Measurements from ENCODE around the gene PLEKHA8.
A peak's percentile ranks its signal among the peaks of the same experiment; 100 is the strongest.

PLEKHA8 gene, protein sequence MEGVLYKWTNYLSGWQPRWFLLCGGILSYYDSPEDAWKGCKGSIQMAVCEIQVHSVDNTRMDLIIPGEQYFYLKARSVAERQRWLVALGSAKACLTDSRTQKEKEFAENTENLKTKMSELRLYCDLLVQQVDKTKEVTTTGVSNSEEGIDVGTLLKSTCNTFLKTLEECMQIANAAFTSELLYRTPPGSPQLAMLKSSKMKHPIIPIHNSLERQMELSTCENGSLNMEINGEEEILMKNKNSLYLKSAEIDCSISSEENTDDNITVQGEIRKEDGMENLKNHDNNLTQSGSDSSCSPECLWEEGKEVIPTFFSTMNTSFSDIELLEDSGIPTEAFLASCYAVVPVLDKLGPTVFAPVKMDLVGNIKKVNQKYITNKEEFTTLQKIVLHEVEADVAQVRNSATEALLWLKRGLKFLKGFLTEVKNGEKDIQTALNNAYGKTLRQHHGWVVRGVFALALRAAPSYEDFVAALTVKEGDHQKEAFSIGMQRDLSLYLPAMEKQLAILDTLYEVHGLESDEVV

DNA sequence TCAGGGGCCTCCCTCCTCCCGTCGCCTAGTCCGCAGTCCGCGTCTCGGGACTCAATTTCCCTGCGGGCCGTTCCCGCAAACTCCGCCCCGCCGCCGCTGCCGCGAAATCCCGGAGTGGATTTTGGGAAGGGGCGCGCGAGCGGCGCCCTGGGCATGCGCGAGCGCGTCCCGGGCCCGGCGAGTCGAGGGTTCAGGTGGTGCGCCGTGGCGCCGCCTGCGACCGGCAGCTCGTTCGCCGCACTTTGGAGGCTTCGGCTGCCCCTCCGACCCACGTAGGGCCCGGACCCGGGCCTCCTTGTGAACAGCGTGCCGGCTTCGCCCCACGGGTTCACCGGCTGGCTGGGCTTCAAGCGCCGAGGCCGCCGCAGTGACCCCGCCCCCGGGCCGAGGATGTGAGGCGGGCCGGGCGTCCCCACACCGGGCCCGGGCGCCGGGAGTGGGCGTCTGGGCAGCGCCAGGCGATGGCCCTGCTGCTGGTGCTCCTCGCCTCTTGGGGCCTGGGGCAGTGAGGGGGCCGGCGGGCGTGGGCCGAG, at the start of gene PLEKHA8:
Gene PLEKHA8 (plus strand): TSS at position 197 of the 533 bp plus-strand sequence. CDS start 351 bp downstream, outside the sequence.
- peak; percentile 71 to 76 (median 72) for DNase-seq

DNA sequence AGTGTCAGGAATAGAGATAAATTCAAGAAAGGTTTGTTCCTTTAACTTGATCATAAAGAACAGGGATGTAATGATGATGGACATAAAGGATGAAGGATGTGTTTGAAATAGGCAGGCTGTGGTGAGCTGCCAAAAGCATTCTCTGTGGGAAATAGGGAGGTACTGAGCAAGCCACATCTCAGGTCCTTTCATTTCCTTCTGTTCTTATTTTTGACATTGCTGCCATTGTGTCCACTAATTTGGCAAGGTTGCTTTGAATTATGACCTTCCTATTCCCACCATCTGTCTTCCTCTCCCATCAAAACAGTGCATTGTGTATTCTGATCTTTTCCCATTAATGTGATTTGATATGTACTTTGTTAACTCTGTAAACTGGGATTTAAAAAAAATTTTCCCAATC, 48.1 kb upstream of the PLEKHA8 start:
- no peak for DNase-seq

DNA sequence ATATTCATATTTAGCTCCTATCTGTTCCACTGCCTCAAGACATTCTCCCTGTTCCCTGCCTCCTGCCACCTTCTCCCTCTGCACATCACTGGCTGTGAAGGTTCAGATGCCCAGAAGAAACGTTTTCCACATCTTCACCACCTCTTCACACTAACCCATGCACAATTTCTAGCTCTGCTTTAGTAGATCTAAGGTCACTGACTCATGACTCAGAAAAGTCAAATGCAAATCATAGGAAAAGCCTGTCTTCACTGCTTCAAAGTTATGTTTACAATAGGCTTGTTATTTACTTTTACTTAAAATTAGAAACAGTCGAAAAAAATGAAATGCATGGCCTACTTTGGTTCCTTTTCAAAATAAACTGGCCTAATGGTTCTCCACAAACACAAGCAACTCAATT, 41.1 kb upstream of the PLEKHA8 start:
- no peak for DNase-seq

DNA sequence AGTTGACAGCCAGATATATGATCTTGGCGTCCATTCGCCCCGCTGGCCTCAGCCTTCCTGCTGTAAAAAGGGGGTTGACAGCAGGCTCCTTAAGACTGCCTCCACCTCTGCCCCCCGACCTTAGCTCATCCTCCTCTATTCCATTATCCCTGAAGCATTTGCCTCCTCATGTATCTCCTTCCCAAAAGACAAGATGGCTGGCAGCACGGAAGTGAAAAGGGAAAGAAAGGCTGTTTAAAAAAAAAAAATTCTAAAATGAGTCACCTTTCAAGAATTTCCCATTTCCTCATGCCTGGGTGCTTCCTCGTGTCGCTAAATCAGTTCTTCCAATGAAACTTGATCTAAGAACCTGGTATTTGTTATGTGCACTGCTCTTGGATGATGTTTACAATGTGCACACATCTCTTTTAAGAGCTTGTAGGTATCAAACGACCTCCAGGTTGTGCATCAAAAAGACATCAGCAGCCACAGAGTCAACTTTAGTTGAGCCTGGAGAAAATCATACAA, 40.3 kb upstream of the PLEKHA8 start:
- DNase-seq = no peak

DNA sequence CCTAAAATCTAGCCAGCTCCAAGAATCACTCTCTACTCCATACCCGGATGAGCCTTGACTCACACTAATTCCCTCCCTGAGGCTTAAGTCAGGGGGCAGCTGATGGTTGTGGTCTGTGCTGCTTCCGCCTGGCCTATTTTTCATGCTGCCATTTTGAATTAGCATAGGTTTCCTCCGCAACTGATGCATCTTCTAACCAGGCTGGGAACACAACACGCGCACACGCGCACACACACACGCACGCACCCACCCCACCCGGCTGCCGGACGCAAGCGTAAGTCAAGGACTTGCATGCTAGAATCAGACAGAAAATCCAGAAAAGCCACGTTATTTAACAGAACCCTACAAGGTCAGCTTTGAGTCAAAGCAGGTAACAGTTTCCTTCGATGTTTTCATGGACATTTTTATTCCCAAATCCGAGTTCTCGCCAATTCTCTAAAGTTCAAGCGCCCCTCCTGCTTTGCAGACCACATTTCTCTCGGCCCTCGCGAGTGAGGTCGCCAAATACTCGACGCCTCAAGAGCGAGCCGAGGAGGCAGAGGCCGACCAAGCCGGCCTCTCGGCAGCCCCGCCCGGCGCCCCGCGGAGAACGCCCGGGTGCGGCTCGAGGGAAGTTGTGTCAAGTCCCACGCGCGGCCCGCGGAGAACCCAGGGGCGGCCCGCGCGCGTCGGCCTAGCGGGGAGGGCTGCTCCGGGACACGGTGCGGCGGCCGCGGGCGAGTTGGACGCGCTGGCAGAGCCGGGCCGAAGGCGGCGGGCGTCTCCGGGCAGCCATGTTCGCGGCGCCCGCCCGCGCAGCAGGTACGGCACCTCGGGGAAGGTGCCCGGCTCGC, 39.6 kb upstream of the PLEKHA8 start:
- peak in 1 of 4 experiments; percentile 10 for DNase-seq

DNA sequence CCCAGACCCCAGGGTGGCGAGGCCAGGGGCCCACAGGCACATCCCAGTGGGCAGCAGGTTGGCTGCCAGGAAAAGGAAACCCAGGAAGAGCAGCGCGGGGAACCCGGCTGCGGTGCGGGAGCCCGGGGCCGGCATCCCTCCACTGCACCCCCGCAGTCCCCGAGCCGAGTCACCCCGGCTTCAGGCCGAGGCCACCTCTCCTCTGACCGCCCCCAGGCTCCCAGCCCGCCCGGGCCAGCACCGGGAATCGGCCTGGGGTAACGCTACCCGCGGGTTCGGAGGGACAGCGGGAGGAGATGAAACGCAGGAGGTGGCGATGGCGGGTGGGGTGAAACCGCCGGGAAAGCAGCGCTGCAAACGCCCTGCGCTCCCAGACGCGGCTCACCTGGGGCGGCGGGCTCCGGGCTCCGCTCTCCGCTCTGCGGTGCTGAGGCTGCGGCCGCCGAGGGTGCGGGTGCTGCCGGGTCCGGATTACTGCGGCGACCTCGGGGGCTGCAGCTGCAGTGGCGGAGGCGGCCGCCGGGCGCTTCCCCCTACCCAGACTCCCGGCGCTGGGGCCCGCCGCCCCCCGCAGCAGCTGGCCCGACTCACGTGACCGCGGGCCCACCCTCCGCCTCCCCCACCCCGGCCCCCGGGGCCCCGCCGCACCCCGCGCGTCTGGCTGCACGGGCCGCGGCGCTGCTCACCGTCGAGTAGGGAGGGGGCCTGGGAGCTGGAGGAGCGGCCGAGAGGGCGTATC, 38.8 kb upstream of the PLEKHA8 start, which contains the start of gene SCRN1:
Gene SCRN1 (minus strand): TSS at position 545 of the 739 bp plus-strand sequence. CDS start 20,734 bp downstream, outside the sequence.
- peak in 1 of 4 experiments; percentile 6 for DNase-seq

DNA sequence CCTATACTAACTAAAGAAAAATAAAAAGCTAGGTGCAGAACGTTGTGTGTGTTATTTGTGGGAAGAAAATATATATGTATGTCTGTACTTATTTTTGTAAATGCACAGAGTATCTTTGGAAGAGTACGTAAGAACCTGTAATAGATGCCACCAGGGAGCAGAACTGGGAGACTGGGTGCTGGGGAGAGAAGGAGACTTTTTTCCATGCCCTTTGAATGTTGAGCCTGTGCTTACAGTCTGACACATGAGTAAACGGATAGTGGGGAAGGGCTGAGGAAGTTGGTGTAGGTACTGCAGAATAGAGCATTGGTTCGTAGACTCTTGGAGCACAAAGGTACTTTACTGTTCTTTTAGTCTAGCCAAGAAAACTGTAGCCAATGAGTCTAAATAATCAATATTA, 37.3 kb upstream of the PLEKHA8 start:
- DNase-seq = no peak

DNA sequence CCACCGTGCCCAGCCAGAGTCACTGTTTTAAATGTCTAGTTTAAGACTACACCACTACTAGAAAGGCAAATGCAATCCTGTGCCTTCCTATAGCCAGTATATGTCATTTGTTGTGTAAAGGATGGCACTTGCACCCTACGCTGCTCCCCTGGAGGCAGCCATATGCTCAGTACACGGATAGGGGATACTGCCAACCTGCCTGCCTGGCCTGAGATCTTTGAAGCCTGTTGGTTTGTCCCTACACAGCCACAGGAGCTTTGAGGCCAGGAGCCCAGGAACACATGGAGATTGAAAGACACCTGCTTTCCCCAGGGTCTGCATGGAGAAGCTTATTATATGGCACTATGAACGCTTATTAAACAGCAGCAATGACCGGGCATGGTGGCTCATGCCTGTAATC, 36.3 kb upstream of the PLEKHA8 start:
- no peak for DNase-seq

DNA sequence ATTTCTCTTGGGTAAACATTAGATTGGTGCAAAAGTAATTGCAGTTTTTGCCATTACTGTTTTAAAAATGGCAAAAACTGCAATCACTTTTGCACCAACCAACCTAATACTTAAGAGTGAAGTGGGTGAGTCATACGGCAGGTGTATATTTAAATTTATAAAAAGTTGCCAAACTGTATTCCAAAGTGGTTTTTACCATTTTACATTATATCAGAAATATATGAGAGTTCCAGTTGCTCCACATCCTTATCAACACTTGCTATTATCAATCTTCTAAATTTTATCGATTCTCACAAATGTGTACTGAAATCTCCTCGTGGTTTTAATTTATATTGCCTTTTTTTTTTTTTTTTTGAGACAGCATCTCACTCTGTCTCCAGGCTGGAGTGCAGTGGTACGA, 35.1 kb upstream of the PLEKHA8 start:
- DNase-seq = no peak

DNA sequence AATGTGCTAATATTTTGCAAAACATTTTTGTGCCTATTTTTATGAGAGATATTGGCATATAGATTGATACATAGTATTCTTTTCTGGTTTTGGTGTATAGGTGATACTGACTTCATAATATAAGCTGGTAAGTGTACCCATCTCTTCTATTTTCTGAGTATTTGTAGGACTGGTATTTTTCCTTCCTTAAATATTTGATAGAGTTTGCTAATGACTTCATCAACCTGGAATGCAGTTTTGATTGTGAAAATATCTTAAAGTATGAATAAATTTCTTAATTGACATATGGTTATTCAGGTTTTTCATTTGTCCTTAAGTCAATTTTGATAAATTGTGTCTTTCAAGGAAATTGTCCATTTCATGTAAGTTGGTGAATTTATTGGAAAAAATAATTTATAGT, 32.6 kb upstream of the PLEKHA8 start:
- no peak for DNase-seq

DNA sequence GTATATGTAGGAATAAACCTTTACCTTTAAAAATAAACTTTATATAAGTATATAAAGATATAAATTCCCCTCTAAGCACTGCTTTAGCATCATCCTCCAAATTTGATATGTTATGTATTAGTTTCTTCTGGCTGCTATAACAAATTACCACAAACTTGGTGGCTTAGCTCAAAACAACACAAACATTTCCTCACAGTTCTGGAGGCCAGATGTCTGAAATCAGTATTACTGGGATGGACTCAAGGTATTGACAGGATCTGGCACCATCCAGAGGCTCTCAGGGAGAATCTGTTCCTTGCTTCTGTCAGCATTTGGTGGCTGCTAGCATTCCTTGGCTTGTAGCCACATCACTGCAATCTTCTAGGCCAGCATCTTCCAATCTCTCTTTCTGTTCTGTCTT, 31.9 kb upstream of the PLEKHA8 start:
- no peak for DNase-seq

DNA sequence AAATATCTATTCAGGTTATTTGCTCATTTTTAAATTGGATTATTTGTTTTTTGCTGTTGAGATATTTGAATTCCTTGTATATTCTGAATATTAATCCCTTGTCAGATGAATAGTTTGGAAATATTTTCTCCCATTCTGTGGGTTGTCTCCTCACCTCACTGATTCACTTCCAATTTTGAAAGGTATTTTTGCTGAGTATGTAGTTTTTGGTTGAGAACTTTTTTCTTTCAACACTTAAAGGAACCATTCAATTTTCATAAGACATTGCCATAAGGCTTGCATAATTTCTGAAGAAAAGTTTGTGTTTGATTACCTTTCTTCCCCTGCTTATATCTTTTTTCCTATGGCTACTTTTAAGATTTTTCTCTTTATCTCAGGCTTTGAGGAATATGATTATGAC, 29.7 kb upstream of the PLEKHA8 start:
- no peak for DNase-seq

DNA sequence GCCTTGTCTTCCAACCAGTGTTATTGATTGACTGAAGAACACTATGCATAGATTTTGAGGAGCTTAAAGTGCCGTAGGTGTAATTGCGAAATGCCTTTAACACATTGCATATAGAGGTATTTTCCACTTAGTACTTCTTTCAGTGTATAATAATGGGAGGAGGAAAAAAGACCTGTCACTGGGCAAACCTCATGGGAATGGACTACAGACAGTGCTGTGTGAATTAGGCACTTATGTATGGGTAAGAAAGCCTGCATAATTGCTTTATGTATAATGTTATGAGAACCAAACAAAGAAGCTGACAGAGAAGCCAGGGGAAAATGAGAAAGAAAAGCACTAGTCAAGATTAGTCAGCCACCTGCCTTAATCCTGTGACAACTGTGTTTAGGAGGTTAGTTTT, 26.2 kb upstream of the PLEKHA8 start:
- DNase-seq = no peak

DNA sequence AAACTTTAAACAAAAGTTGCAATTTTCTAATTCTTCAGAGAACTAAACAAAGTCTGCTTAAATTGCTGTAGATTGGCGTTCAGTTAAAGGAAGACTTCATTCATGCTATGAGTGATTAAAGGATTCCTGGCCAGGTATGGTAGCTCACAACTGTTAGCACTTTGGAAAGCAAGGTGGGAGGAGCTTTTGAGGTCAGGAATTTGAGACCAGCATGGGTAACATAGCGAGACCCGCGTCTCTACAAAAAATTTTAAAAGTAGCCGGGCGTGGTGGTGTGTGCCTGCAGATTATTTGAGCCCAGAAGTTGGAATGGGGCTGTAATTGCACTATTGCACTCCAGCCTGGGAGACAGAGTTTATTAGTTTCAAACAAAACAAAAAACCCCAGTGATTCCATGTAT, 25.1 kb upstream of the PLEKHA8 start:
- DNase-seq = no peak

DNA sequence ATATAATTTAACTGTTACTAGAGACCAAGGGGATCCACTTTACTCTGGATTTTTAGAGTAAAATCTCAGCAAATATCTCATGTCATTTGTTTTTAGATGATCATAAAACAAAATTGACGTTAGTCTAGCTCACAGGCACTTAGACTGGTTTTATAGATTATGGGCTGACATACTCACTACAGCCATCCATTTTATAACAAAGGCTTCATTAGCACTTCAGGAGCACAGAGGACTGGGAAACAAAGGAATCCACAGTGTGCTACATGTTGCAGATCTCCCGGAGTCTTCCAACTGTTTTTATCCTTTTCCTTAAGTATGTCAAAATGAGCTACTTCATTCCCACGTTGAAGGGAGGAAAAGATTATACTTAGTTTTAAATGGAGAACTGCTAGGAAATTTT, 22.7 kb upstream of the PLEKHA8 start:
- no peak for DNase-seq

DNA sequence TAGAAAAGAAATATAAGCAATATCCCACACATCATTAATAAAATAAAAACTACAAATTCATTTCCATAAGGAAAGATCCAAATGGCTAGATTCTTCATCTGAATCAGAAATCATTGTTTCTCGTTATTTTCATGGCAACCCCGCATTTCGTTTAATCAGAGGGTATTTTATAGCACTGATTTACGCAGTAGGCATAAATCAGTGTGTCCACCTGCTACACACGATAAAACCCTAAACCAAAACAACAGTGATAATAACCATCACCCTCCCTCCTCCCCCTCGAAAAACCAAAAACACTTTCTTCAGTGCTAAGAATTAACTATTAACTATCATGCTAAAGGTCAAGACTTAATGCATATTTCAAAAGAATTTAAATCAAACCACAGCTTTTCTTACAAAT, 18.2 kb upstream of the PLEKHA8 start:
- DNase-seq = no peak

DNA sequence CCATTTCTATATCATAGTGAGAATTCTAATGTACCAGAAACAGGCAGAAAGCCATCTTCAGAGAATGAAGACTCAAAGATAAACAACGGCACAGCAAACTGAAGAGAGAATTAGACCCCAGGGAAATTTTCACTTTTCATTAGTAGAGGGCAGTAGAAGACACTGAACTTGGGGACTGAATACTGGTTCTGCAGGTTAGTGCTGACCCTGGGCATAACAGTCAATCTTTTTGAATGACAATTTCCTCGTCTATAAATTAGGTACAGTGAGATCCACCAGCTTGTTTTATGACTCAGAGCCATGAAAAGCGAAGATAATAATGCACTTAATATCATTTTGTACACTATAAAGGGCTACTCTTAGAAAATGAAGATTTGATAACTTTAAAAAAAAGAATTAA, 15.5 kb upstream of the PLEKHA8 start:
- DNase-seq = no peak

DNA sequence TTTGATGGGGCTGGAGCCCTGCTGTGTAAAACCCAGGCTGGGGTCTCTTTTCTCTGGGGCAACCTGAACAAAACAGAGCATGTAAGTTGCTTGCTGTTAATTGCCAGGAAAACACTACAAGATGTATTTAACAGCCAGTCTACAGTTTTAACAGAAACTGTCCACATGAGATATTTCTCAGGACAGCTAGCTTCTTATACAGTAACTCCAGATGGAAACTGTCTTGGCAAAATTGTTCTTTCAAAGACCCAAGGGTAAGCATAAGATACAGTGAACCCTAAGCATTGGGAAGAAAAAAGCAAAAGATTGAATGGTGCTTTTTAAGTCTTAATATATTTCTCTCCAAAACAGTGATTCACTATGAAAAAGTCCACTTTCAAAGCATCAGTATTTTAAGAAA, 9.8 kb upstream of the PLEKHA8 start:
- no peak for DNase-seq

DNA sequence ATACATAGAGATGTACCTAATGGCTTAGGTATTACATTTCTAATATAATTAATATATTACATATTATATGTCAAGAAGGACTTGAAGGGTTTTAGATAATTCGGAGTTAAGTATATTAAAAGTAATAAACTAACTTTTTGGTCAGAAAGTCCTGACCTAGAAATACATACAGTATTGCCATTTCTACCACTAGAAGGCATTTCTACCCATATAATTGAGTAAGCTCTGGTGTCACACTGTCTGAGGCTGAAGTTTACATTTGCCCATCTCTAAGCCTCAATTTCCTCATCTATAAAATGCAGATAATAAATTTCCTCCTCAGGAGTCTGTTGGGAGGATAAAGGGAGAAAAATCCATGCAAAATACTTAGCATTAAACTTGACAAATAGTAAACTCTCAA, 8.8 kb upstream of the PLEKHA8 start:
- no peak for DNase-seq

DNA sequence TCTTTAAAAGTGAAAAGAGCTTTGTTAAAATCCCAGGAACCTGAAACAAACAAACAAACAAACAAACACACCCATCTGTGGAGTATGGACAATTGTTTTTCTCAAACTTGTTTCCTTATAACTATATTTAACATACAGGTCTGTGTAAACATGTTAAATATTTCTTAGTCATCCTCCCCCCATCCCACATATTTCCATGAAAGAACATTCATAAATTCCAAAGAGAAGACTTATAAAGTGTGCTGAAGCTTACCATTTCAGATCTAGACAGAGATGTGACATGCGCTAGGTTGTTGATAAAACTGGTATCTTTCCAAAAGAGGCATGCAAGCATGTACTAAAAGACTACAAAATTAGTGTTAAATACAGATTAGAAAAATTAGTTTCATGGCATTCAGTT, 8.3 kb upstream of the PLEKHA8 start:
- no peak for DNase-seq

DNA sequence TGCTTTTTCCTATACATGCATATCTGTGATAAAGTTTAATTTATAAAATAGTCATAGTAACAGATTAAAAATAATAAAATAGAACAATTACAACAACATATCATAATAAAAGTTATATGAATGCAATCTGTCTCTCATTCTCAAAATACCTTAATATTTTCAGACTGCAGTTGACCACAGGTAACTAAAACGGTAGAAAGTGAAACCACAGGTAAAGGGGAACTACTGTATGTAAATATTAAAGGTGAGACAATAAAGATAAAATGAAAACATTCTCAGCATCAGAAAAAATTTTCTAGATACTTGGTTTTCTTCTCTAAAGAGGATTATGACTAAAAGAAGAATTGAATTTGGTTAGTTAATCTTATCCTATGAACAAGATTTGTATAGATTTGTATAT, 7.7 kb upstream of the PLEKHA8 start:
- no peak for DNase-seq

DNA sequence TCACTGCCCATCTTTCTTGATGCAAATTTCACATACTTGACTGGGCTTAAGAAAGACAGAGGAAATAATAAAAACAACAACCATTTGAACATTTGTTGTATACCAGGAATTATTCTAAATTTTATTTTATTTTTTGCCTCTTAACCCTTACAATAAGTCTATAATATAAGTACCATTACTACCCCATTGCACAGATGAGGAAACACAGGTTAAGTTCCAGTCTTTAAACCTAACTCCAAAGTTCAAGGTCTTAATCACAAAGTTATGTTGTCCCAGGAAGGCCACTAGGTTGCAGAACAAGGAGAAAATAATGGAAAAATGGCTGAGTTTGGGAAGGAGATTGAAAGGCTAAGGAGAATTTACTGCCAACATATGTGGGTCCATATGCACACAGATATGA, 5.2 kb upstream of the PLEKHA8 start:
- DNase-seq = no peak

DNA sequence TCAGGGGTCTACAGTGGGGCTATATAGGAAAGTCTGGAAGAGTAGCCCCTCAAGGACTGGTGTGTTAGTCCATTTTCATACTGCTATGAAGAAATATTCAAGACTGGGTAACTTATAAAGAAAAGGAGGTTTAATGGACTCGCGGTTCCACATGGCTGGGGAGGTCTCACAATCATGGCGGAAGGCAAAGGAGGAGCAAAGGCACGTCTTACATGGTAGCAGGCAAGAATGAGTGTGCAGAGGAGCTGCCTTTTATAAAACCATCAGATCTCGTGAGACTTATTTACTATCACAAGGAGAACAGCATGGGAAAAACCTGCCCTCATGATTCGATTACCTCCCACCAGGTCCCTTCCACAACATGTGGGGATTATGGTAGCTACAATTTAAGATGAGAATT, 4.7 kb upstream of the PLEKHA8 start:
- DNase-seq = no peak
